Spleen (tissue), 11 donors: ENCODE measurements around the gene SLC18A3. TPM values are rescaled to one million over a fixed set of nuclear protein-coding genes. Genes with fewer than 3 reads are reported as not detected.

Experiments
- DNase-seq: peaks from one replicate; pipeline ENCODE4 v3.0.0-alpha.2; 2020
- H3K27ac ChIP-seq, 8 donors: fragments of 200-600 bp; sonication (generic) in 7 of 8; 1 replicate in 4 of 8; 2 replicates in 4 of 8; pipeline versions ENCODE4 v1.5.0 to v1.8.0; 2016 to 2021; ENCODE audit warnings: inconsistent platforms in 4 of 8, mild to moderate bottlenecking in 4 of 8, moderate library complexity in 1 of 8
- H3K27me3 ChIP-seq, 7 donors: fragments of 200-600 bp; sonication (generic) in 6 of 7; replicated peaks in 1 of 7; 1 replicate in 4 of 7; 2 replicates in 3 of 7; pipeline versions ENCODE4 v1.5.0 to v1.8.0; 2016 to 2021; ENCODE audit warnings: inconsistent platforms in 3 of 7, mild to moderate bottlenecking in 1 of 7
- H3K36me3 ChIP-seq, 6 donors: fragments of 200-600 bp; sonication (generic) in 5 of 6; 1 replicate in 4 of 6; 2 replicates in 2 of 6; pipeline versions ENCODE4 v1.5.0 to v1.8.0; 2016 to 2021; ENCODE audit warnings: inconsistent platforms in 2 of 6
- H3K4me1 ChIP-seq, 6 donors: fragments of 200-600 bp; sonication (generic) in 5 of 6; 1 replicate in 3 of 6; 2 replicates in 3 of 6; pipeline versions ENCODE4 v1.5.0 to v1.8.0; 2016 to 2021; ENCODE audit warnings: inconsistent platforms in 3 of 6
- H3K4me3 ChIP-seq, 8 donors: fragments of 200-600 bp; sonication (generic) in 7 of 8; 1 replicate in 4 of 8; 2 replicates in 4 of 8; pipeline versions ENCODE4 v1.5.0 to v1.8.0; 2016 to 2021; ENCODE audit warnings: inconsistent platforms in 4 of 8, mild to moderate bottlenecking in 4 of 8, moderate library complexity in 2 of 8
- H3K9me3 ChIP-seq, 8 donors: fragments of 200-600 bp; sonication (generic) in 7 of 8; 1 replicate in 4 of 8; 2 replicates in 4 of 8; pipeline versions ENCODE4 v1.5.0 to v1.8.0; 2016 to 2021; ENCODE audit warnings: inconsistent platforms in 4 of 8
- POLR2A ChIP-seq, 3 donors: fragments of 450-650 bp; IDR thresholded peaks; one replicate each; pipeline ENCODE4 v1.5.1; 2017; ENCODE audit warnings: antibody characterized with exemption in 3 of 3, mild to moderate bottlenecking in 1 of 3
- POLR2AphosphoS5 ChIP-seq, 3 donors: sonication (generic); formaldehyde crosslinking; IDR thresholded peaks; one replicate each; pipeline ENCODE4 v1.5.1; 2017; ENCODE audit warnings: antibody characterized with exemption in 3 of 3
- WGBS, 5 donors: extraction: QIAGEN DNeasy Blood & Tissue Kit in 3 of 5; methylation state at CpG; one replicate each; pipeline versions ENCODE4 v1.1.5 to v1.1.7; 2013 to 2018; 5-methylcytosine and 5-hydroxymethylcytosine counted together
- intact Hi-C: fragments of 100-400 bp; cut with DNase I; formaldehyde crosslinking; loops from one replicate; pipeline ENCODE4 v1.15.0; 2023; ENCODE audit warnings: low total_unique reads
- polyA plus RNA-seq, 3 donors: library from polyadenylated mRNA; stranded (reverse); fragments of 200-250 nt; gene quantifications; one replicate each; pipeline ENCODE4 v1.2.1, GENCODE V29; 2013
- total RNA-seq, 7 donors: library from RNA; depleted of rRNA in 3 of 7; stranded (reverse); fragments of >200 nt in 3 of 7; fragmentation: NEBNext Ultra II Directional in 4 of 7; extraction: Animal tissue kit (Norgen Biotek cat#: 25700) in 4 of 7; gene quantifications; one replicate each; pipeline versions ENCODE4 v1.1.0 to v1.2.1, GENCODE V29; 2016 to 2021
- TF ChIP-seq, protein P1 (sequence below), 11 experiments: fragments of 200-600 bp in 7 of 11; fragments of 450-650 bp in 4 of 11; sonication (generic) in 4 of 11; IDR thresholded peaks in 8 of 11; conservative IDR thresholded peaks in 3 of 11; 1 replicate in 7 of 11; 2 replicates in 4 of 11; pipeline versions ENCODE4 v1.4.0 to v1.8.0; 2016 to 2021; ENCODE audit warnings: antibody characterized with exemption in 11 of 11, inconsistent platforms in 4 of 11, mild to moderate bottlenecking in 1 of 11
- donor health status: healthy with polysubstance abuse.
- donor health status: DM: no; HTN: no; CAD: no; lungs with moderate emphysema.
- donor health status: DM: no; HTN: no; CAD: no.
- donor health status: Bipolar disorder and iron deficiency.
- donor health status: healthy.
- donor health status: DM: no; HTN: no; CAD: no.
- donor health status: DM: yes; HTN: yes; CAD: no.

The SLC18A3 gene
- total and polyA plus RNA-seq, 10 donors, result not detected

DNA sequence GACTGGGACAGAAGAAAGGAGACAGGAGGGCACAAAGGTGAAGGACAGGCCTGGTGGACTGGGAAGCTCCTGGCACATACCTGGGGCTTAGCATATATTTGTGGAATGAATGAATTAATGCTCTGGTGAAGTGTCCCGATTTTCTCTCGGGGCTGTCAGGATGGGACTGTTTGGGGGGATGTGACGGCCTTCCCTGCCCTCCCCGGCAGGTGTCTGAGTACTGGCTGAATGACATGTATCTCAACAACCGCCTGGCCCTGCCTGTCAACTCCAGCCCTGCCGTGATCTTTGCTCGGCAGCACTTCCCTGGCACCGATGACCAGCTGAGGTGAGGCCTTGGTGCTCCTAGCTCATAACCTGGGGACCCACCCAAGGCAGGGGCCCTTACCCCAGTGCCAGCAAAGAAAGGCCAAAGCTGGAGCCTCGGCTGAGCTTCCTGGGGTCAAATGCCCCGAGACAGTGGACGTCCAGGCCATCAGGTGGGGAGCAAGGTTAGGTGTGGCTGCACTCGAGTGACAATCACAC lies 10.2 kb downstream of the SLC18A3 start:
- 83 to 92% (median 86%) methylated on average over 10 to 12 of the region's 12 CpGs for WGBS, 5 donors
- H3K27me3 ChIP-seq, result peaks cover 0 to 65% (median 13%) of the 10 kb centered on the region in 7 donors
- DNase-seq, result peak; percentile 60

DNA sequence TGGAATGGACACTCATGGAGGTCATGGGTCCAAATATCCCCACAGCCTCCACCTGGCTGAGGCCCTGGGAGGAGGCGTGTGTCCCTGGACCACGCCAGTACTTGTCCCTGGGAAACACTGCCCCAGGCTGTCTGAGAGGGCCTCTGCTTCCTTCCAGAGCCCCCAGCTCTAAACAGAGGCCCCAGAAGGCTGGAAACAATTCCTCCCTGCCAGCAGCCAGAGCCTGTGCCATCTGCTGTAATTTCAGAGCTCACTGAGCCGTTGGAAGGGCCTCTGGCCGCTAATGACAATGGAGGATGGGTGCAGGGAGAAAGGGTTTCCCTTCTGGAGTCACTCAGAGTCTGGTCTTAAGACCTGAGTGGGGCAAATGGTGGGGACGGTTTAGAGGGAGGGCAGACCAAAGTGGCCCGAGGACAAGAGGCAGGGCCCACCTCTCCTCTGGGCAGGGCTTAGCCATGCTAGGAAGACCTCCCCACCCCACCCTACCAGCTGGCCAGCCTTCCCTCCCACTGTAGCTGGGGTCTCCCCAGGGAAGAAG lies 10.8 kb downstream of the SLC18A3 start:
- TF ChIP-seq, protein P1, sequence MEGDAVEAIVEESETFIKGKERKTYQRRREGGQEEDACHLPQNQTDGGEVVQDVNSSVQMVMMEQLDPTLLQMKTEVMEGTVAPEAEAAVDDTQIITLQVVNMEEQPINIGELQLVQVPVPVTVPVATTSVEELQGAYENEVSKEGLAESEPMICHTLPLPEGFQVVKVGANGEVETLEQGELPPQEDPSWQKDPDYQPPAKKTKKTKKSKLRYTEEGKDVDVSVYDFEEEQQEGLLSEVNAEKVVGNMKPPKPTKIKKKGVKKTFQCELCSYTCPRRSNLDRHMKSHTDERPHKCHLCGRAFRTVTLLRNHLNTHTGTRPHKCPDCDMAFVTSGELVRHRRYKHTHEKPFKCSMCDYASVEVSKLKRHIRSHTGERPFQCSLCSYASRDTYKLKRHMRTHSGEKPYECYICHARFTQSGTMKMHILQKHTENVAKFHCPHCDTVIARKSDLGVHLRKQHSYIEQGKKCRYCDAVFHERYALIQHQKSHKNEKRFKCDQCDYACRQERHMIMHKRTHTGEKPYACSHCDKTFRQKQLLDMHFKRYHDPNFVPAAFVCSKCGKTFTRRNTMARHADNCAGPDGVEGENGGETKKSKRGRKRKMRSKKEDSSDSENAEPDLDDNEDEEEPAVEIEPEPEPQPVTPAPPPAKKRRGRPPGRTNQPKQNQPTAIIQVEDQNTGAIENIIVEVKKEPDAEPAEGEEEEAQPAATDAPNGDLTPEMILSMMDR (IDR thresholded peaks at IDR 0.05 in 8 of 11, conservative IDR thresholded peaks at IDR 0.05 in 3 of 11), result no peak
- TF ChIP-seq POLR2AphosphoS5 (IDR thresholded peaks at IDR 0.05) (no peak), POLR2A (IDR thresholded peaks at IDR 0.05) (no peak)
- no peaks in the 10 kb centered on the region for H3K36me3 ChIP-seq
- peaks cover 0 to 60% (median 8%) of the 10 kb centered on the region in 7 donors for H3K27me3 ChIP-seq
- H3K4me1 ChIP-seq, result no peaks in the 10 kb centered on the region
- peak; percentile 40 for DNase-seq
- WGBS, 5 donors, result 11 to 68% (median 57%) methylated on average over 3 to 6 of the region's 6 CpGs
- no peak overlapping the region for H3K27ac ChIP-seq
- H3K4me3 ChIP-seq, result no peak overlapping the region
- H3K9me3 ChIP-seq, result no peaks in the 10 kb centered on the region
- intact Hi-C loops, result no loop called here

More for the DNA sequence above, 10.2 kb downstream of the SLC18A3 start:
- Histone ChIP-seq H3K9me3 (no peaks in the 10 kb centered on the region), H3K4me1 (no peaks in the 10 kb centered on the region), H3K27ac (no peak overlapping the region), H3K36me3 (no peaks in the 10 kb centered on the region), H3K4me3 (no peak overlapping the region)
- TF ChIP-seq POLR2A (IDR thresholded peaks at IDR 0.05), result no peak
- intact Hi-C loops, result no loop called here

DNA sequence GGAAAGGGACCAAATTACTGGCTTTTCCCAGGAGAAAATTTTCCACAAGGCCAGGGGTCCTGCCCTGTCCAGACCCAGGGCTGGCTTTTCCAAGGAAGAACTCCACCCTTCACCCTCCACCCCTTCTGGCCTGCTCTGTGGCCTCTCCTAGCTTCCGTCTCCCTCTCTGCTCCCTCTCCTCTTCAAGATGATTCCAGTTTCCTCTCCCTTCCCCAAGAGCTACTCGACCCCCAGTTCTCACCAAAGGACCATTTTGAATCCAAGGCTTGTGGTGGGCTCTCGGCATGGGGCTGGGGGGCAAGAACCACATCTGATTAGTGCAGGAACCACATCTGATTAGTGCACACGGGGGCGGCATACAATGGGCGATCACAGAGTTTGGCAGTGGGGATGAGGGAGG lies 11.5 kb downstream of the SLC18A3 start:
- TF ChIP-seq POLR2AphosphoS5 (IDR thresholded peaks at IDR 0.05), result no peak
- TF ChIP-seq, protein P1 (IDR thresholded peaks at IDR 0.05 in 8 of 11, conservative IDR thresholded peaks at IDR 0.05 in 3 of 11), result no peak
- no peak for TF ChIP-seq POLR2A (IDR thresholded peaks at IDR 0.05)
- Histone ChIP-seq H3K4me1 (no peaks in the 10 kb centered on the region), H3K4me3 (no peak overlapping the region), H3K36me3 (no peaks in the 10 kb centered on the region), H3K9me3 (no peaks in the 10 kb centered on the region), H3K27ac (no peak overlapping the region), H3K27me3 (peaks cover 0 to 53% (median 5%) of the 10 kb centered on the region in 7 donors)
- intact Hi-C loops, result no loop called here
- no peak for DNase-seq
- 49 to 65% (median 56%) methylated on average over 6 of the region's 6 CpGs for WGBS, 5 donors

DNA sequence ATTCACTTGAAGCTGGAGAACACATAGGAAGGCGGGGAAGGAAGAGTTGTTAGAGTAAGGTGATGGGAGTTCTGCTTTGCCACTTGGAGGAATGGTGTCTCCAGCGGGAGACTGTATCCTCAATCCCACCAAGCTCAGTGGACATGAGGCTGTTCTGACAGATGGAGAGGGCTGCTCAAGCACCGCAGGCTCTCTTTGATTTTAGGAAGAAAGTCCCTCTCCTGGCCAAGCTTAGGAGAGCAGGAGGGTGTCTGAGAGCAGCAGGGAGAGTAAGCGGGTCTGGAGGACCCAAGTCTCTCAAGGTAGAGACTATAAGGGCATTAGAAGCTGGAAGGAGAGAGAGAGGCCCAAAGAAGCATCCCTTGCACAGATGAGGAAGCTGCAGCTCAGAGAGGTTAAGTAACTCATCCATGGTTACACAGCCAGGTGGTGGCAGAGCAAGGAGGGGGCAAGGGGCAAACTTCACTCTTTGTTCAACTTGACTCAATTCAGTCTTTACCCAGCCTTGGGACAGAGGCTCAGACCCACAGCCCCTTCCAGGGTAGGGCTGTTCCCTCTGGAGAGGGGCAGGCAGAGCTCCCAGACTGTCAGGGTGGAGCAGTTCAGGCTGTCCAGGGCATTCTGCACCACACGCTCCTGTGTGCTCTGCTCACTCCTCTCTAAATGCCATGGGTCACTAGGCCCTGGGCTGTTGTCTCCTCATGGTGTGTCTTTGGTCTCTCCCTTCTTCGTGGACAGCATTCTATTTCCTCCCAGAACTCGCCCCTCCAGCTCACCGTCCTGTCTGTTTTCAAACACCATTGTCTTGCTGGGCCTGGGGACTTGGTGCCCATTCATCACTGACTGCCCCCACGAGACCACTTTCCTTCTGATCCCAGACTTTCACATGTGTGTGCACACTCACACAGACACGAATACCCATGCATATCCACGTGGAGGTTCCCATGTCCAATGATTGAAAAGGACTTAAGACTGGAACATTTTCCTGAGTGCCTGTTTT lies 12.6 kb downstream of the SLC18A3 start:
- 67 to 70% (median 69%) methylated on average over 11 of the region's 11 CpGs for WGBS, 5 donors
- Histone ChIP-seq H3K27me3 (peaks cover 0 to 42% (median 5%) of the 10 kb centered on the region in 7 donors), H3K36me3 (no peaks in the 10 kb centered on the region), H3K27ac (no peak overlapping the region), H3K4me3 (no peak overlapping the region), H3K9me3 (no peaks in the 10 kb centered on the region), H3K4me1 (no peaks in the 10 kb centered on the region)
- TF ChIP-seq, protein P1 (IDR thresholded peaks at IDR 0.05 in 8 of 11, conservative IDR thresholded peaks at IDR 0.05 in 3 of 11), result no peak
- no peak for TF ChIP-seq POLR2A (IDR thresholded peaks at IDR 0.05)
- TF ChIP-seq POLR2AphosphoS5 (IDR thresholded peaks at IDR 0.05), result no peak
- DNase-seq, result peak; percentile 37
- intact Hi-C loops, result no loop called here
